PC-3 (cell line): ENCODE results near the gene TMEM107.

ENCODE experiments used
- EZH2 ChIP-seq: fragments of 300-600 bp; sonication (generic); IDR thresholded peaks from one replicate; pipeline ENCODE4 v1.6.1; 2017; ENCODE audit warnings: antibody characterized with exemption, mild to moderate bottlenecking, low read length; ENCODE audit not compliant: unreplicated experiment
- TF ChIP-seq, protein P1 (sequence below): fragments of 300-600 bp; sonication (generic); conservative IDR thresholded peaks from 2 replicates; pipeline ENCODE4 v1.5.1; 2017; ENCODE audit warnings: antibody characterized with exemption, low read depth, mild to moderate bottlenecking, low read length

DNA sequence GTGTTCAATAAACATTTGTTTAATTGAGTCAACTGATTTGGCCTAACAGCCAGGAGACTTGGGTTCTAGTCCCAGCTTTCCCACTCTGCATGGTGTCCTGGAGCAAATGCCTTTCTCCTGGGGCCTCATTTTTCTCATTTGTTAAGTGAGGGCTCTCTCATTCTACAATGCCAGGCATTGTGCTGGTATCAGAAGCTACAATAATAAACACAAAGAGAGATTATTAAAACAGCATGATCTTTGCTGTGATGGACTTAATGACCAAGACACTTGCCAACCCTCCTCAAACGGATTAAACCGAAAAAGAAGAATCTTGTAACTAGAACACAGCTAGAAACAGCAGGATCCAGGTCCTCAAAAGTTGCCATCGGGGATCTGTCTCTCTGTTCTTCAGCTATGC, 8.7 kb downstream of the TMEM107 start:
- TF ChIP-seq, protein P1, sequence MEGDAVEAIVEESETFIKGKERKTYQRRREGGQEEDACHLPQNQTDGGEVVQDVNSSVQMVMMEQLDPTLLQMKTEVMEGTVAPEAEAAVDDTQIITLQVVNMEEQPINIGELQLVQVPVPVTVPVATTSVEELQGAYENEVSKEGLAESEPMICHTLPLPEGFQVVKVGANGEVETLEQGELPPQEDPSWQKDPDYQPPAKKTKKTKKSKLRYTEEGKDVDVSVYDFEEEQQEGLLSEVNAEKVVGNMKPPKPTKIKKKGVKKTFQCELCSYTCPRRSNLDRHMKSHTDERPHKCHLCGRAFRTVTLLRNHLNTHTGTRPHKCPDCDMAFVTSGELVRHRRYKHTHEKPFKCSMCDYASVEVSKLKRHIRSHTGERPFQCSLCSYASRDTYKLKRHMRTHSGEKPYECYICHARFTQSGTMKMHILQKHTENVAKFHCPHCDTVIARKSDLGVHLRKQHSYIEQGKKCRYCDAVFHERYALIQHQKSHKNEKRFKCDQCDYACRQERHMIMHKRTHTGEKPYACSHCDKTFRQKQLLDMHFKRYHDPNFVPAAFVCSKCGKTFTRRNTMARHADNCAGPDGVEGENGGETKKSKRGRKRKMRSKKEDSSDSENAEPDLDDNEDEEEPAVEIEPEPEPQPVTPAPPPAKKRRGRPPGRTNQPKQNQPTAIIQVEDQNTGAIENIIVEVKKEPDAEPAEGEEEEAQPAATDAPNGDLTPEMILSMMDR: no peak
- no peak for TF ChIP-seq EZH2
